ENCODE results near the gene NCOA5.

The NCOA5 gene

GRCh38 chr20:46057856-46058598 lies 31.7 kb downstream of the NCOA5 start:
- DNase-seq (ENCODE audit: low read depth): peak; percentile 92
- no peak for TF ChIP-seq MAX (IDR thresholded peaks at IDR 0.05; ENCODE audit: low read depth, low read length)
- TF ChIP-seq POLR2A (IDR thresholded peaks at IDR 0.05; ENCODE audit: extremely low read depth, insufficient read length): no peak
- no peak for TF ChIP-seq MYC (IDR thresholded peaks at IDR 0.05; ENCODE audit: low read depth, low read length)
- TF ChIP-seq CTCF (IDR thresholded peaks at IDR 0.05; ENCODE audit: low read depth, low read length): peak; percentile 12
- no peak overlapping the region for H3K4me3 ChIP-seq (ENCODE audit: low read depth, low read length)

GRCh38 chr20:46056970-46057855 lies 32.5 kb downstream of the NCOA5 start:
- H3K4me3 ChIP-seq (ENCODE audit: low read depth, low read length): no peak overlapping the region
- TF ChIP-seq CTCF (IDR thresholded peaks at IDR 0.05; ENCODE audit: low read depth, low read length): no peak
- no peak for TF ChIP-seq POLR2A (IDR thresholded peaks at IDR 0.05; ENCODE audit: extremely low read depth, insufficient read length)
- TF ChIP-seq MYC (IDR thresholded peaks at IDR 0.05; ENCODE audit: low read depth, low read length): no peak
- peak; percentile 53 for DNase-seq (ENCODE audit: low read depth)

GRCh38 chr20:46056027-46056833 lies 33.5 kb downstream of the NCOA5 start:
- no peak overlapping the region for H3K4me3 ChIP-seq (ENCODE audit: low read depth, low read length)
- no peak for TF ChIP-seq CTCF (IDR thresholded peaks at IDR 0.05; ENCODE audit: low read depth, low read length)
- TF ChIP-seq POLR2A (IDR thresholded peaks at IDR 0.05; ENCODE audit: extremely low read depth, insufficient read length): no peak
- TF ChIP-seq MAX (IDR thresholded peaks at IDR 0.05; ENCODE audit: low read depth, low read length): no peak
- no peak for TF ChIP-seq MYC (IDR thresholded peaks at IDR 0.05; ENCODE audit: low read depth, low read length)
- DNase-seq (ENCODE audit: low read depth): no peak

GRCh38 chr20:46055269-46055668 lies 34.5 kb downstream of the NCOA5 start:
- DNase-seq (ENCODE audit: low read depth): no peak
- no peak for TF ChIP-seq POLR2A (IDR thresholded peaks at IDR 0.05; ENCODE audit: extremely low read depth, insufficient read length)
- TF ChIP-seq MAX (IDR thresholded peaks at IDR 0.05; ENCODE audit: low read depth, low read length): no peak
- TF ChIP-seq MYC (IDR thresholded peaks at IDR 0.05; ENCODE audit: low read depth, low read length): no peak
- TF ChIP-seq CTCF (IDR thresholded peaks at IDR 0.05; ENCODE audit: low read depth, low read length): no peak
- no peak overlapping the region for H3K4me3 ChIP-seq (ENCODE audit: low read depth, low read length)

- no peak overlapping the region for H3K4me3 ChIP-seq (ENCODE audit: low read depth, low read length)
- no peak for TF ChIP-seq MYC (IDR thresholded peaks at IDR 0.05; ENCODE audit: low read depth, low read length)
- TF ChIP-seq POLR2A (IDR thresholded peaks at IDR 0.05; ENCODE audit: extremely low read depth, insufficient read length): no peak
- no peak for TF ChIP-seq CTCF (IDR thresholded peaks at IDR 0.05; ENCODE audit: low read depth, low read length)
- TF ChIP-seq MAX (IDR thresholded peaks at IDR 0.05; ENCODE audit: low read depth, low read length): no peak
- no peak for DNase-seq (ENCODE audit: low read depth)
Observed at GRCh38 chr20:46054606-46055005, 35.2 kb downstream of the NCOA5 start.
